Cardiac fibroblast (primary cell): ENCODE measurements around the gene DQX1.

ENCODE experiments used
- DNase-seq, 2 donors: peaks; one replicate each; pipeline versions ENCODE4 v3.0.0 to v3.0.0-alpha.2; 2010; ENCODE audit warnings: low read depth in 2 of 2
- H3K4me3 ChIP-seq, 2 donors: replicated peaks in 1 of 2; 1 replicate in 1 of 2; 2 replicates in 1 of 2; pipeline ENCODE4 v1.5.1; 2011; ENCODE audit warnings: low read depth in 2 of 2, low read length in 2 of 2, mild to moderate bottlenecking in 2 of 2, moderate library complexity in 1 of 2
- CTCF ChIP-seq: IDR thresholded peaks from one replicate; pipeline ENCODE4 v1.5.1; 2011; ENCODE audit warnings: low read depth, mild to moderate bottlenecking, low read length, inconsistent platforms

Gene DQX1

GRCh38 chr2:74550231-74550630 is 24.2 kb upstream of the DQX1 start:
- H3K4me3 ChIP-seq: peak overlapping the region in 1 of 2 donors; percentile 95
- no peak for DNase-seq
- TF ChIP-seq CTCF: no peak

GRCh38 chr2:74548900-74549826 is 23.1 kb upstream of the DQX1 start:
- peak; percentile 54 to 60 for DNase-seq
- H3K4me3 ChIP-seq: peak overlapping the region; percentile 54 to 66
- TF ChIP-seq CTCF: no peak

DNA sequence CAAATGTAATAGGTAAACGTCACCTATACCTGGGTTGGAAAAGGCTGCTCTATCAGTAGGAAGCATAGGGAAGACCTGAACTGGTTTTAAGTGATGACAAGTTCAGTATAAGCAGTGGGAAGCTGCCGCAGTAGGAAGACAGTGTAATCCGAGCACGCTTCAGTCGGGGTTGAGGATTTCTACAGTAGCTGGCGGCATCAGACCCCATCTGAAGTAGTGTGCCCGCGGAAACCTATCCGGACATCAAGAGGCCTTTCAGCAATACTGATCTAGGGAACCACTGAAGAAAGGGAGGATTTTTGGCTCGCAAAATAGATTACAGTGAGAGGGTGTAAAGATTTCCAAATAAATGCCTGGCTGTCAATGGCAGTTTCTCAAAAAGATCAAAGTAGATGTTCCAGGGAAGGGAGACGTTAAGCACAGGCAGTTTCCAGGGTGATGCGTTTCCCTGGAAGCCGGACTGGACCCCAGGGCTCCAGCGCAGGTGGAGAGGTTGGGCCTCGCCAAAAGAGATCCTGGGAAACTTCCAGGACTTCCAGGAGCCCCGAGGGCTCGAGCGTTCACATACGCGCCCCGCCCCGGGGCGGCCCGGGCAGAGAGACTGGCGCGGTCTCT is 22.4 kb upstream of the DQX1 start:
- peak overlapping the region; percentile 54 to 66 for H3K4me3 ChIP-seq
- no peak for DNase-seq
- no peak for TF ChIP-seq CTCF

- TF ChIP-seq CTCF: no peak
- no peak for DNase-seq
These were observed 20.0 kb upstream of the DQX1 start for GRCh38 chr2:74546004-74546403.

DNA sequence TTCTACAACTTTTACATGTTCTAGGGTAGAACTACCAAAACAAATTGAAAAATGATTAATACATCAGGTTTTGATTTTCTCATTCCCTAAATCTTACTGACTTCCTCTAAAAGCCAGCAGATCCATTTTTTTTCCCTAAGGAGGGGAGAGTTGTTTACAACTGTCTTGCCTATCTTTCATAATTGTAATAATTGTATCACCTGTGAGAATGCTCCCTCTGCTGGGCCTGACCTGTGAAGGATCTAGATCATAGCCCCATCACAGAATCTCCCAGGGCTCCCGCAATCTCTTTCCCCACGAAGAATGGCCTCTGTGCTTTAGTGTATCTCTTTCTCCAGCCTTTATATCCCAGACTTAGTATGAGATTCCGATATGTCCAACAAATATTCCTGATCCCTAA is 18.6 kb upstream of the DQX1 start:
- no peak for DNase-seq
- TF ChIP-seq CTCF: no peak
- H3K4me3 ChIP-seq: no peak overlapping the region

More at GRCh38 chr2:74546004-74546403, 20.0 kb upstream of the DQX1 start:
- H3K4me3 ChIP-seq: no peak overlapping the region

DNA sequence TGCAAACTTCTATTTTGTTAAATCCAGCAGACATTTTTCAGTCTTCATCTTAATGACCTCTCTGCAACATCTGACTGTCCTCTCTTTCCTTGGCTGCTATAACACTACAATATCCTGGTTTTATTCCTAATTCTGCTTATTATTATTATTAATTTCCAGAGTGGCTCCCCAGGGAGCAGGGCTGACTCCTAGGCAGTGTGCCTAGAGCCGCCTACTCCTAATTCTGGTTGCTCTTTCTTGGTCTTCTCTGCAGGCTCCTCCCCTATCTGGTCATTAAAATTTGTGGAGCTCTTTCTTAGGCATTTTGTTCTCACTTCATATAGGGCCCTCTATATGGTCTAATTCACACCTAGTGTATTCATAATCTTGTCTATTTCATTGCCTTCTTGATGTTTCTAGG is 16.9 kb upstream of the DQX1 start:
- no peak for DNase-seq
- no peak for TF ChIP-seq CTCF
- no peak overlapping the region for H3K4me3 ChIP-seq
